Glomerular visceral epithelial cell (primary cell): ENCODE data around the gene LARGE1.

Experiments
- DNase-seq: peaks from one replicate; pipeline ENCODE4 v3.0.0-alpha.2; 2016; ENCODE audit errors: extremely low spot score

LARGE1 gene

DNA sequence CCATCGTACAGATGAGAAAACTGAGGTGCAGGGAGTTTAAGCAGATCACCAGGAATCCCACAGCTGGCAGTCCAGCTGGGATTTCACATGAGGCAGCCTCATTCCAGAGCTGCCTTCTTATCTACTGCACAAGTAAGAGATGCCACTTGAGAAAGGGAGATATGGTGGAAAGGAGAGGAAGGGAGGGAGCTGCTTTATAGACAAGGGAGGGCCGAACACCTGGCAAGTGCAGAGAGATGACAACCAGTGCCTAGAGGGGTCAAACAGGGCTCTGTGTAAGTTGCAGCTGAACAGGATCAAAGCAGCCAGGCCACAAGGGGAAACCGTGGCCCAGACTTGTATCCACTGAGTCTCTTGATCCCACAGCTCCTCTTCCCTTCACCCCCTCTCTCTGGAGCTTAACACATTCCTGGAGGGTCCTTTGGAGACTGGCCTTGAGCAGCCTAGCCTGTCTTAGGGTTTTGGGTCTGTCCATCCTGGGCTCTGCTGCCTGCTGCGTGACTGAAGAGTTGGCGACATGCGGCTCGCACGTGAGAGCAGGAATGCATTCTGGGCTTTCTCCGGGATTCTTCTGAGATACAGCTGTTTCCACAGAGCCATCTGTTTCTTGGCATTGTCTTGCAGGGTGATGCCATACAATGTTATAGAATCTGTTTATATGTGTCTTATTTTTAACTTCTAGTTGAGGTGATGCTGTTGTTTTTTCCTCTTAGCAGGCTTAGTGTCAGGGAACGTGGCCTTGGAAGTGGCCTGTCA lies 593.6 kb downstream of the LARGE1 start:
- no peak for DNase-seq

DNA sequence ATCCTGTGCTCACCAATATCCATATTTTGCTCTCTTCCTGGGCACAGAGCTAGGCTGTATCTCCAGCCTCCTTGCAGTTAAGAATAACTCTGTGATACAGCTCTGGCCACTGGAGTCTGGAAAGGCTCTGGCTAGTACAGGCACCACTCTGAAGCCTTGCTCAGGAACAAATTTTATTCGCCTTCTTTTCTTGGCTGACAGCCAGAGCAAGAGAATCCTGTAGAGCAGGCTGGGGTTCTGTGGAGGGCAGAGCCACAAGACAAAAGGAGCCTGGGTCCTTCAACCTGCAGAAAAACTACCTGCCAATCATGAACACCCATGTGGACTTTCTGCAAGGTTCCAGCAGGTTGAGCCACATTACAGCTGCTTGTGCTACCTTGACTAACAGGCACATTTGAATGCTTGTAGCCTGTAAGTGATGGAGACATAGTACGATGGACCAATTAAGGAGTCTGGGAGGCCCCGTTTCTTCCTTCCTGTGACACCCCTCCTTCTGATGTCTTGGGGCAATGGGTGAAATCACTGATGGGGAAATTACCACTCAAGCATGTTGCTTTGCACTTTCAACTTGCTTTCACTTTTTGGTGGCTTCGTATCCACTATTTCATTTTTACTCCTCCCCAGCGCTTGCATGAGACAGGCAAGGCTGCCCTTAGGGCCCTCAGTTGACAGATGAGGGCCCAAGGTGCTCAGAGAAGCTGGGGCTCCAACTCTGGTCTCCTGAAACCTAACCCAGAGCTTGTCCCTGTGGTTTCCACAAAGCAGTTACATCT lies 594.9 kb downstream of the LARGE1 start:
- peak; percentile 11 for DNase-seq

DNA sequence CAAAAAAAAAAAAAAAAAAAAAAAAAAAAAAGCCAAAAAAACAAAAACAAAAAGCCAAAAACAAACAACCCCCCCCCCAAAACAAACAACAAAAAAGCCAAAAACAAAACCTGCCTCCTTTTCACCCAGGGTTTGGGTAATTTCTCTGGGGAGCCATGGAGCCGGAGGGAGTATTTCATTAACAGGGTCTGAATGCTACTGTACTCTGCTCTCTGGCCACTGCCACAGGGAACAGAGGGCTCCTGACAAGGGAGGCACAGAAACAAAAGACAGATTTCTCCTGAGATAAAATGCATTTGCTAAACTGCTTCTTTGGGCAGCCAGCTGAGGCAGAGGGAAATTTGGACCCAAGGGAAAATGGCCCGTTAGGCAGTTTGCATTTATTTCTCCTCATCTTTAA lies 596.0 kb downstream of the LARGE1 start:
- no peak for DNase-seq

DNA sequence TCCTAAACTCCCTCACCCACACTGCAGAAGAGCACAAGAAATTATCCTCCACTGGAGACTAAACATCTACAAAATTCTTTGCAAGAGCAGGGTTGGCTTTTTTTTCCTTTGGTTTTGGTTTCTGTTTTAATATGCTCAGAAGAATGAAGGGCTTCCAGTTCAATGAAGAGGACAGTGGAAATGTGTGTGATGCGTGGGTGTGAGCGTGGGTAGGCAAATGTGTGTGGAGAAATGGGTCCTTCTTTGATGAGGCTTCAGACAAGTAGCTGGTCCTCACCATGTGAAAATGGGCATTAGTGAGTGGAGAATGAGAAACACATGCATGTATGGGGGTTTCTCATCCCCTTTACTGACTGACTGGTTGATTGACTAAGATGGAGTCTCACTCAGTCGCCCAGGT lies 598.8 kb downstream of the LARGE1 start:
- no peak for DNase-seq

DNA sequence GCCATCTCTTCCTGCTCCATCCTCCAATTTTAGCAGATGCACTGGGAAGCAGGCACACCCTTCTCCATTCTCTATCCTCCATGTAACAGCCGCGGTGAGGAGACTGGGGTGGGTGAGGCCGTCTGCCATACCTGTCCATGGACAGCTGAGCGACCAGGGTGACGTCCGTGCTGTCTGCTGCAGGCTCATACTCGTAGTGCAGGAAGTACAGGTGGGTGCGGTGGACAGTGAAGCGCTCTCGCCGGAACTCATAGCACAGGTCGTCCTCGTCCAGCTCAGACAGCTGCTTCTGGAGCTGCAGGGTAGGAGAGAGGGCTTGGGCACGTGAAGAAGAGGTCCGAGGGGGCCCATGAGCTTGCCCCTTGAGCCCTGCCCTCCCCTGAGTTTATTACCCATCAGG lies 604.3 kb downstream of the LARGE1 start:
- DNase-seq: no peak

DNA sequence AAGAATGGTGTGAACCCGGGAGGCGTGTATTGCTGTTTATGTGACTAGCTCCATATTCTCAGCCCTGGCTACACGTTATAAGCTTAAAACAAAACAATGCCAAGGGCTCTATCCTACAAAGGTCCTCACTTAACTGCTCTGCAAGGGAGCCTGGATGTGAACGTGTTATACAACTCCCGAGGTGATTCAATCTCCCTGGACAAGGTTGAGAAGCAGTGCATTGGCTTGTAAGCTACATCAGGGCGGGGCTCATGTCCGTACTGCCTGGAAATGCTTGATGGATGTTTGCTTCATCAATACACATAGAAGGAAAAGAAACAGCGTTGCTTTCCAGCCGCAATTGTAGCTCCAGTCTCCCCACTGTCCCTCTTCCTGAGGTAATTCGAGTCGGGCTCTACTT lies 605.2 kb downstream of the LARGE1 start:
- DNase-seq: no peak

DNA sequence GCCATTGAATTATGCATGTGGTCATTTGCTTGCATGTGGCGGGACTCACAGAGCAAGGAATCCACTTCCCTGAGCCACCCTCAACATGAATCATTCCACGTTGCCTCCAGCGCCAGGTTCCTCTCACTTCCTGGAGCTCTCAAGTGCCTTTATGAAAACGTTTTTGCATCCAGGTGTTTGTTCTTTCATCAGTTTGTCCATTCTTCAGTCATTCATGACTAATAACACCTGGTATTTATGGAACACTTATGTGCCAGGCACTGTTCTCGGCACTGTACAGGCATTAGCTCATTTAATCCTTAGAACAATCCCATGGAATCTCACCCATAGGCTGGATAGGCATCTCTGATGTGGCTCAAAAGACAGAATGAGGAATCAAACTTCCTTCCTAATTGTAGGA lies 606.0 kb downstream of the LARGE1 start:
- no peak for DNase-seq

DNA sequence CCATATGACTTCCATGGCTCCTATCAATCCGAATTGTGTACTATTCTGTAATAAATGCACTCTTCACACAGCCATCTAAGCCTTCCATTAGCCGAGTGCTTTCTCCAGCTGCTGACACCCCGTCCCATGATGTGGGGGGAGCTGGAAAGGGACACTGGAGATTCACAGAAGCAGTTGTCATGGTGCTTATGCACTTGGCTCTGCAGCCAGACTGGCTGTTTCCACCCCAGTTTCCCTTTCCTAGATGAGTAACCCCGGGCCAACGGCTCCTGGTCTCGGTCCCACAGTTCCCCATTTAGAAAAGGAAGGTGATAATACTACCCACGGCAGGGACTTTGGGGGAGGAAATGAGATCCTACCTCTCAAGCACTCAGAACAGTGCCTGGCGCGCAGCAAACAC lies 617.2 kb downstream of the LARGE1 start:
- DNase-seq: no peak

DNA sequence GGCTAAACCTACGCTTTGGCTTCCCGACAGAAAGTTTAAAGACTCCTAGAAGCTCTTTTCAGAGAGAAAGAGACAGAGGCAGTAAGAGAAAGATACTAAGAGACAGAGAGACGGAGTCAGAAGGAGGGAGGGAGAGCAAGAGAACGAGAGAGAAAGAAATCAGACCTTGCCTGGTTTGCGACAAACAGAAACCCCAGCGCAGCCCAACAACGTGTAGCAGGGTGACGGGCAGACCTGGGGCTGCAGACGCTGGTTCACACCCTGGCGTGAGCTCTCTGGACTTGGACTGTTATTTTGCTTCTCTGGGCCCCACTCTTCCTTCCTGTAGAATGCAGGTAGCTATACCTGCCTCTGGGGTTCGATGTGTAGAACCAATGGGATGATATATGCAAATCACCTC lies 617.7 kb downstream of the LARGE1 start:
- DNase-seq: no peak

DNA sequence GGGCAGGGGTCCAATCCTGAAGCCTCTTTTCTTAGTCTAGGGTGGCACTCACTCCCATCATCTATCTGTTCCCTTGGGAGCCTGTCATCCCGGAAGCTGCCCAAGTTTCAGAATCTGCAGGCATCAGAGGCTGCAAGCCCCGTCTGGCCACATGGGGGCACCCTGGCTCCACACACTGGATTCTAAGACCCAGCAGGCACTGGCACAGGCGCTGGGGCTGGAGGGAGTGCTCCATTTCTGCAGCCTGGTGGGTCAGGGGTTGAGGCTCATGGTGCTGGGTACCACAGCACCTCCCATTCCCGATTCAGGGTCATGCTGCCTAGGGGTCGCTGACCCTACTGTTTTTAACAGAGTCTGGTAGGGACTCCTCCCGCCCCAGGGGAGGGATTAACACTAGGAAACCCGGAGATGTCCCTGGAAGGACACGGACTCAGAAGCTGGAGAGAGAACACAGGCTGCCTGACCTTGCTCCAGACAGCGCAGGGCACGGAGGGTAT lies 618.2 kb downstream of the LARGE1 start:
- DNase-seq: peak; percentile 77

DNA sequence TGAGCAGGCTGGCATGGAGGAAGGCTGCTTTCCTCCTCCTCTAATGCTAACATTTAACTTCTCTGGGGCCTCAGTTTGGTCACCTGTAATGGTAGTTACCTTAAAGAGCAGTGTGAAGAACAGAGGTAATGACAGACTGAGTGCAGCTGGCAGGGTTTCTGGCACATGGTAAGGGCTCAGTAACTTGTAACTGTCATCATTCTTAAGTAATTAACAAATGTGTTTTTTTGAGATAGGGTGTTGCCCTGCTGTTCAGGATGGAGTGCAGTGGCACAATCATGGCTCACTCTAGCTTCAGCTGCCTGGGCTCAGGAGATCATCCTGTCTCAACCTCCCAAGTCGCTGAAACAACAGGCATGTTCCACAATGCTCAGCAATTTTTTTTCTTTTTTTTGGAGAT lies 620.1 kb downstream of the LARGE1 start:
- no peak for DNase-seq

DNA sequence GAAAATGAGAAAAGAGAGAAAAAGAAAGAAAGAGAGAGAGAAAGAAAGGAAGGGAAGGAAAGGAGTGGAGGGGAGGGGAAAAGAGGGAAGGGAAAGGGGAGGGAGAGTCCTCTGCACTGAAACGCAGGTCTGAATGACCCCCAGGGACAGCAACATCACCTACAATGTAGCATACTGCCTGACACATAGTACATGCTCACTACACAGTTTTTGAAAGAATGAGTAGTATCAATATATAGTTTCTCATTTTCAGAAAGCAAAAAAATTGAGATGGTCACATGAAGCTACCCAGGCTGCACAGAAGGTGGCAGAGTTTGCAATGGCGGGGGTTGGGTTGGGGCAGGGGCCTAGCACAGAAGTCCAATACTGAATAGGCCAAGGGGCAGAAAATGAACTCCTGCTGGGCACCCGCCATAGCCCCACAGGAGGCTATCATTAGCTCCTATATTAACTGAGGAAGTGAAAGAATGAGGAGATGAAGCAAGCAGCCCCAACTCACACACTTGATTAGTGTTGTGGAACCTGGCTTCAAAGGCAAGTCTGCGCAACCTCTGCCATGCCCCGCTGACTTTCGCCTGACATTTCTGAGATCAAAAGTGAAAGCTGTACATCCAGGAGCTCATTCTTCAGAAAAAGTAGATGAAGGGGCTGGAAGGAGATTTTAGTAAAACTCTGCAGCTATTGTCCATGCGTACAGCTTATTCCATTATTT lies 620.9 kb downstream of the LARGE1 start:
- peak; percentile 81 for DNase-seq

DNA sequence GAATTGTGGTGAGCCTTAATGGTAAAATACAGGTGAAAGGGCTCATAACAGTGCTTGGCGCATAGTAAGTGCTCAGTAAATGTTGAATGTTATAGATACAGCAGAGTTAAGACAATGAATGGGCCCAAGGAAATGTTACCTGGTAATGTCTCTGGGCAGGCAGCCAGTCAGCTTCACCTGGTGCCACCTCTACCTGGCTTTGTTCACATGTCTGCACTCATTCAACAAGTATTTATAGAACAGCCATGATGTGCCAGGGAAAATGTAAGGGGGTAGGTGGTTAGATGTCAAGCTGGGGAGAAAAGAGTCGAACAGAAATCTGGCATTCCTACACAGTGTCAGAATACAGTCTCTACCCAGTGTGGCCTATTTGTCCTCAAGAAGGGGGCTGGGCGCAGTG lies 623.3 kb downstream of the LARGE1 start:
- DNase-seq: no peak

DNA sequence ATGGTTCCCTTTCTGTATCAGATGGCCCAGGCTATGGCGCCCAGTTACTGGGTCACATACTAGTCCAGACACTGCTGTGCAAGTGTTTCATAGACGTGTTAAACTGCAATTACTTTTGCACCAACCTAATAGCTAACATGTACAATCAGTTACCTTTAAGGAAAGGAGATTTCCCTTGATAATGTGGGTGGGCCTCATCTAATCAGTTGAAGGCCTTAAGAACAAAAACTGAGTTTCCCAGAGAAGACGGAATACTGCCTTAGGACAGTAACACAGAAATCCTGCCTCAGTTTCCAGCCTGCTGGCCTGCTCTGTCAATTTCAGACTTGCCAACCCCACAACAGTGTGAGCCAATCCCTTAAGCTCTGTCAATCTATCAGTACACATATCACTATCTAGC lies 632.2 kb downstream of the LARGE1 start:
- DNase-seq: no peak

DNA sequence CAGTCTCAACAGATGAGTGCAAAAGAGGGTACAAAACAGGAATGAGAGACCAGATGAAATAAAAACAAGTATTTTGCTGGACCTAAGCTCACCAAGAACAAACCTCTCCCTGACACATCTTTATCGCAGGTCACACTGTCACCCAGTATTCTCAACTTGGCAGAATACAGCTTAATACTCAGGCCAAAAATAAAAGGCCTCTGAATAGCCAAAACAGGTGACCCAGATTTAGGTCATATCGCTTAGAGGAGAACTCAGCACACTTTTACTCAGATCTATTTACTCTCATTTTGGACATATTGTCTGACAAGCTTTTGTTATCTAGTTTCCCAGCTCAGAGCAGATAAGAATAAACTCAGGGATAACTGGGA lies 645.2 kb downstream of the LARGE1 start:
- DNase-seq: no peak

DNA sequence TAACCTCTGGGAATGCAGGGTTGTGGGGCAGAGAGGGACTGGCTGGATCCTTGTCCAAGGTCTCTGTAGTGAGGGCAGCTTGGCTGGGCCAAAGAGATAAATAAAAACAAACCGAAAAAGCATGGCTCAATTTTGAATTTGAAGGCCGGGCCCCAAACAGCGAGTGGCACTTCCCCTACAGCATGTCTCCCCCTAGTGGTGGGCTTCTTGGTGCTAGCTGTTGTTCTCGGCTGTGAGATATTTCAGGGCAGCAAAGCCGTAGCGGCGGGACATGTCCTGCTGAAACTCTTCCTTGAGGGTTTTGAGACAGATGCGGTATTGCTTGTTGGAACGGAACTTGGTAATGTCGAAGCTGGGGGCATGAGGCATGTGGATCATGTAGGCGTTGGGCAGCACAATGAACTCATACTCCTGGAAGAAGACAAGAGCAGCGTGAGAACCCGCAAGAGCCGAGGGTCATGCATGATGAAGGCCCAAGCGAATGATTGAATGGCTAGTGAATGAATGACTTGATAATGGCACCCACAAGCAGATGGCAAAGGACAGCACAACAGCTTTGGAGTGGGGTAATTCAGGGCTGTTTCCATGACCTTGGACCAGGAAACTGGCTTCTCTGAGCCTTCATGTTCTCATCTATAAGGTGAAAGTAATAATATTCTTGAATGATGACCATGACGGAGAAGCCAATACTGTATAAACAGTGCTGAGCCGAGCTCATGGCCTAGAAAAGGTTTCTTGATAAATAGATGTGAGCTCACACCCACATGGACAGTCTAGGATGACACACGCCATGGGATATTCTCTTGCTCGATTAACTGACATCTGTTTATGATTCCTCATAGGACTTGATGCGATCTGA lies 645.8 kb downstream of the LARGE1 start:
- no peak for DNase-seq

DNA sequence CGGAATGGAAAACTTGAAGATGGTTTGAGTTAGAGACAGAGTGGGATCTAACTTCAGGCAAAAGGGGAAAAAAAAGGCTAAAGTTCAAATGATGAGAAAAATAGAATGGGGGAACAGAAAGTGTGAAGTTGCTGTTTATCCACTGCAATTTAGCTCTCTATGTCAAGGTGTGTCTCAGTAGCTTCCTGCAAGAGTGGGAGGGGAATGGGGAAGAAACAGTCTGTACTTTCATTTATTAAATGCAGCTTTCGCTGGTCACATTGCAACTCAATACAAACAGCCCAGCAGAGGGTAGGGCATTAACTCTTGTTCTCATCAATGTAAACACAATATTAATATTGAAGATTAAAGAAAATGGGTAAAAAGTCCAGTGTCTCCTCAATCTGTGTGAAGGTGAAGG lies 647.4 kb downstream of the LARGE1 start:
- no peak for DNase-seq

DNA sequence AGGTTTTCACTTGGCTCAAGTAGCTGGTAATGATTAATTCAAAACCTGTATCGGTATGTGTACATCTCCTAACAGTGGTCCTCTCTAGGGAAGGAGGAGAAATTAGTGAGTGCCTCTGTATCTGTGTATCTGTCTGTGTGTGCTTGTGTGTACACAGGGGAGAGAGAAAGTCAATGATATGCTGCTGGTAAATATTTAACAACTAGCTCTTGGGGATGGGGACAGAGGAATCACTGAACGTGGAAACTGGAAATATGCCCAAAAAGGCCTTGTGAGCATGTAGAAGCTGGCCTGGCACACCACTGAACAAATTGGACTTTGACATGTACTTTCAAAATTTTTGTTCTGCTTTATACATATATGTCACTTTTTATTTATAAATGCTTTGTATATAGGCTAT lies 648.1 kb downstream of the LARGE1 start:
- DNase-seq: no peak

DNA sequence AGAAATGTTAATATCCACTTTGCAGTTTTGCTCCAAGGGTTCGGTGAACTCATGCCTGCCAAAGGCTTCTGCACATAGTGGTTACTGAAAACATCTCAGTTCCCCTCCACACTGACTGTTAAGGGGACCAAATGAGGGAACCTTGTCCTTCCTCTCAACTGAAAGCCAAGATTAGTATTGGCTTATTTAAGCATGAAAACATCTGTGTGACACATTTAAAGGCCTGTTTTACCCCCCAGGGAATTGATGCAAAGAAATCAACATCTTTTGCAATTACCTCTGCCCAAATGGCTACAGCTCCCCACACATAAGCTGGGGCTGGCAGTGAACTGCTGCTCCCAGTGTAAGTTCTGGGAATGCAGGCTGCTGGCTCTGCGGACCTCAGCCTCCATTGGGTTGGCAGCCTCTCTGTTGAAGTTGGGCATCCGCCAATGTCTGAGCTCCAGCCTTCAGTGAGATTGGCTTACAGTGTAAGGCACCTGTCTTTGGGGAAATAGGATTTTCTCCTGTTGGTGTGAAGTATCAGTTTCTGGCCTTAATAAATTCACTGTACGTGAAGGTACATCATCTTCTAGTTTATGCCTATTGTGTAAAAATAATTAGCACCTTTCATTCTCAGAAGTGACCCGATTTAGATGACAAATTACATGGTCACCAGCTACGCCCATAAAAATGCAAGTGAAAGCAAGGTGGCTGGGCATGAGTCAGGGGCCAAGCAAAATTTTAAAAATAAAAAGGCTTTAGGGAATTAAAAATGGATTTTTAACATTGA lies 648.7 kb downstream of the LARGE1 start:
- DNase-seq: no peak

DNA sequence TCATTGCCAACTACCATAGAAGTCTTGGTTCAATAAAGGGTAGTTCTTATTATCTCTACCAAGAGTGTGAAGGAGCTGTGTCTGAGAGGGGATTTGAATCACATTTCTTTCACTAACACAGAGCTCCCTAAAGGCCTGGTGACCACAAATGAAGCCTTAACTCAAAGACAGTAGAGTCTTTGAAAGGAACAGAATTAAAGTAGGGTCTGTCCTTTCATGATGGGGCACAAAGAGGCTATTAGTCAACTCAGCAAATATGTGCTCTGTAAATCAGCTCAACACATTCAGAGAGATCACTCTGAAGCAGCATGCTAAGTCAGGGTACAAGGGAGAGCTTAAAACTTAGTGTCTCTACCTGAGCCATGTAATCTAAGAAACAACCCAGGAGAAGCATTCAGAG lies 649.7 kb downstream of the LARGE1 start:
- no peak for DNase-seq

DNA sequence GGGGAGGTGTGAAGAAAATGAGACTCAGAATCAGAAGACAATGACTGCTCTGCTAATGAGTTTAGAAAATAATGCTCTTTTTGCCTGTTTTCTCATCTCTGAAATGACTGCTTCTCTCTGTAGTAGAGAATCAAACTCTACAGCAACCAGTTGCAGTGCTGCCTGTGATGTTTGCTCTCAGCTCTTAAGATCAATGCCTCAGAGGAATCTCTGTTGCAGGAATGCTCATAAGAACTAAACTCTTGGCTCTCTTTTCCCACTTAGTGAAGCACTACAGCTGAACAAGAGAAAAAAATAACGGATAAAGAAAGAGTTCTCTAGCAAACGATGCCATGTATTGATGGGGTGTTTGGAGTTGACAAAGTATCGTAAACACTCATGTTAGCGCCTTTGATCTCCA lies 658.6 kb downstream of the LARGE1 start:
- DNase-seq: no peak
